Measurements from ENCODE around the gene SPEF1. TPM values are rescaled to one million over a fixed set of nuclear protein-coding genes. Genes with fewer than 3 reads are reported as not detected.

The SPEF1 gene
- polyA plus RNA-seq, 3 donors, result 0.09 TPM; not detected in 2

GRCh38 chr20:3728354-3728753, 52.9 kb downstream of the SPEF1 start:
- WGBS (ENCODE audit: insufficient coverage), result 90% methylated on average over 4 of the region's 5 CpGs
- H3K27ac ChIP-seq (ENCODE audit: low read depth in 1 of 2, low read length in 2 of 2), result no peak overlapping the region
- peaks cover 0 to 47% of the 10 kb centered on the region in 2 donors for H3K27me3 ChIP-seq (ENCODE audit: control insufficient read depth in 2 of 2, insufficient read depth in 2 of 2, low read length in 2 of 2)
- DNase-seq, result no peak
- no peaks in the 10 kb centered on the region for H3K36me3 Mint-ChIP-seq
- H2AFZ ChIP-seq (ENCODE audit: insufficient read depth, low read depth, low read length, poor library complexity, severe bottlenecking), result no peak overlapping the region
- no peak overlapping the region for H3K27ac Mint-ChIP-seq
- H3K4me2 ChIP-seq (replicated peaks; ENCODE audit: extremely low read depth, low read length, poor library complexity, severe bottlenecking), result no peak overlapping the region
- H3K4me3 Mint-ChIP-seq, result peak overlapping the region in 1 of 2 donors; percentile 35
- H3K27me3 Mint-ChIP-seq (ENCODE audit: low read depth in 3 of 3), result peaks cover 34 to 51% (median 49%) of the 10 kb centered on the region in 3 donors
- no peak overlapping the region for H3K9ac ChIP-seq (ENCODE audit: insufficient read depth, low read length, poor library complexity, severe bottlenecking)
- H3K9me3 Mint-ChIP-seq, result peaks cover 0 to 4% (median 0%) of the 10 kb centered on the region in 7 donors
- no peaks in the 10 kb centered on the region for H4K20me1 ChIP-seq (ENCODE audit: insufficient read depth, low read length)
- no peak overlapping the region for H3K4me3 ChIP-seq (replicated peaks in 1 of 3; ENCODE audit: low read depth in 2 of 3, low read length in 3 of 3)
- intact Hi-C loops (cut with micrococcal nuclease), result no loop called here
- peaks cover 12% of the 10 kb centered on the region for H3K4me1 Mint-ChIP-seq
- H3K4me1 ChIP-seq (ENCODE audit: control insufficient read depth in 1 of 2, insufficient read depth in 2 of 2, low read length in 2 of 2), result no peaks in the 10 kb centered on the region
- no peaks in the 10 kb centered on the region for H3K79me2 ChIP-seq (ENCODE audit: insufficient read depth, low read length)
- no peaks in the 10 kb centered on the region for H3K36me3 ChIP-seq (replicated peaks in 1 of 2; ENCODE audit: control insufficient read depth in 1 of 2, insufficient read depth in 2 of 2, low read length in 2 of 2)
- TF ChIP-seq CTCF (IDR thresholded peaks at IDR 0.05), result no peak
- H3K9me3 ChIP-seq (replicated peaks in 1 of 2; ENCODE audit: control insufficient read depth in 1 of 2, insufficient read depth in 1 of 2, low read length in 2 of 2), result peaks cover 0 to 4% of the 10 kb centered on the region in 2 donors

Other genes with a start within 250 kb of the SPEF1 start
- not detected for gene GFRA4, start 118.0 kb downstream of the SPEF1 start, polyA plus RNA-seq
- gene ADAM33, start 99.4 kb downstream of the SPEF1 start, polyA plus RNA-seq, result not detected
- gene SIGLEC1, start 68.8 kb downstream of the SPEF1 start, polyA plus RNA-seq, result 10 to 100 TPM in 1 of 3 donors, 1 to 10 TPM in 2; 1.6 to 23.5 (median 2.5) TPM
- gene HSPA12B, start 48.8 kb downstream of the SPEF1 start, polyA plus RNA-seq, result not detected
- 10 to 100 TPM; 59.6 to 78.5 (median 68.5) TPM for gene ADISSP, start 13.7 kb downstream of the SPEF1 start, polyA plus RNA-seq
- gene CENPB, start 5.3 kb upstream of the SPEF1 start, polyA plus RNA-seq, result 10 to 100 TPM in 1 of 3 donors, 1 to 10 TPM in 2; 1.1 to 18.9 (median 1.4) TPM
- 10 to 100 TPM in 1 of 3 donors, 1 to 10 TPM in 2; 3.6 to 35.6 (median 4.0) TPM for gene CDC25B, start 14.9 kb upstream of the SPEF1 start, polyA plus RNA-seq
- 10 to 100 TPM in 1 of 3 donors, 1 to 10 TPM in 2; 6.6 to 10.8 (median 8.6) TPM for gene AP5S1, start 39.1 kb upstream of the SPEF1 start, polyA plus RNA-seq
- gene MAVS, start 65.4 kb upstream of the SPEF1 start, polyA plus RNA-seq, result 10 to 100 TPM in 1 of 3 donors, 1 to 10 TPM in 2; 1.8 to 16.6 (median 3.2) TPM
- 10 to 100 TPM; 36.8 to 65.7 (median 48.0) TPM for gene PANK2, start 107.9 kb upstream of the SPEF1 start, polyA plus RNA-seq
- gene RNF24, start 234.1 kb upstream of the SPEF1 start, polyA plus RNA-seq, result 10 to 100 TPM; 18.6 to 36.2 (median 24.3) TPM